IMR-90 (cell line): Measurements from ENCODE around the gene HDAC7. TPM values are rescaled to one million over a fixed set of nuclear protein-coding genes. Genes with fewer than 3 reads are reported as not detected.

Experiments
- ATAC-seq: fragments of 200-7000 bp; cut with Tn5 transposase; 2 replicates; pipeline ENCODE4 v1.9.1; 2020; ENCODE audit warnings: low read depth, mild to moderate bottlenecking, moderate library complexity
- BruUV-seq: library from RNA; stranded (reverse); fragments of 400-500 nt; replicated peaks from 2 replicates; lab custom pipeline; 2021; lab: Mats Ljungman, UMichigan
- CTCF ChIA-PET: fragments of 300-600 bp; formaldehyde crosslinking; extraction: SDS; loops from one replicate; lab custom pipeline; 2021; ENCODE audit warnings: antibody characterized with exemption; lab: Yijun Ruan, JAX
- POLR2A ChIA-PET: fragments of 300-600 bp; sonication (Branson Sonifier 250); formaldehyde crosslinking; loops from one replicate; lab custom pipeline; 2022; ENCODE audit warnings: antibody characterized with exemption; ENCODE audit not compliant: unreplicated experiment; lab: Charles Lee
- DNase-seq: peaks from one replicate; pipeline ENCODE4 v3.0.0; 2013
- H2AFZ ChIP-seq: replicated peaks from 2 replicates; pipeline ENCODE3; 2013; ENCODE audit warnings: low read length, mild to moderate bottlenecking; ENCODE audit not compliant: poor library complexity
- H2AK5ac ChIP-seq: 2 replicates; pipeline ENCODE4 v1.6.1; 2013; ENCODE audit warnings: low read depth, low read length, inconsistent platforms
- H2AK9ac ChIP-seq: replicated peaks from 2 replicates; pipeline ENCODE3; 2013; ENCODE audit warnings: mild to moderate bottlenecking, low read depth, low read length, moderate library complexity; ENCODE audit not compliant: poor library complexity
- H2BK120ac ChIP-seq: 2 replicates; pipeline ENCODE4 v1.6.1; 2013; ENCODE audit warnings: low read depth, low read length, inconsistent platforms
- H2BK15ac ChIP-seq: 3 replicates; pipeline ENCODE4 v1.6.1; 2013; ENCODE audit warnings: low read depth, low read length, inconsistent platforms
- H2BK20ac ChIP-seq: 2 replicates; pipeline ENCODE4 v1.6.1; 2013; ENCODE audit warnings: low read depth, mild to moderate bottlenecking, inconsistent platforms, low read length, moderate library complexity
- H2BK5ac ChIP-seq: 2 replicates; pipeline ENCODE4 v1.6.1; 2013; ENCODE audit warnings: mild to moderate bottlenecking, low read depth, low read length, inconsistent platforms; ENCODE audit not compliant: poor library complexity, severe bottlenecking
- H3K14ac ChIP-seq: replicated peaks from 2 replicates; pipeline ENCODE4 v1.6.1; 2013; ENCODE audit warnings: low read depth, low read length, inconsistent platforms
- H3K18ac ChIP-seq: 2 replicates; pipeline ENCODE4 v1.6.1; 2013; ENCODE audit warnings: low read depth, low read length, control low read depth
- H3K23ac ChIP-seq: 2 replicates; pipeline ENCODE4 v1.6.1; 2013; ENCODE audit warnings: low read depth, low read length, inconsistent platforms
- H3K27ac ChIP-seq: 2 replicates; pipeline ENCODE4 v1.5.1; 2013; ENCODE audit warnings: mild to moderate bottlenecking, control low read depth, low read length; ENCODE audit not compliant: insufficient read depth
- H3K27me3 ChIP-seq: 2 replicates; pipeline ENCODE4 v1.6.1; 2013; ENCODE audit warnings: low read length; ENCODE audit not compliant: control insufficient read depth, insufficient read depth
- H3K36me3 ChIP-seq: 2 replicates; pipeline ENCODE4 v1.6.1; 2013; ENCODE audit warnings: low read length, mixed read lengths; ENCODE audit not compliant: control insufficient read depth, insufficient read depth
- H3K4ac ChIP-seq: 2 replicates; pipeline ENCODE4 v1.6.1; 2013; ENCODE audit warnings: low read depth, low read length, inconsistent platforms
- H3K4me1 ChIP-seq: 2 replicates; pipeline ENCODE4 v1.6.1; 2013; ENCODE audit warnings: low read length, mixed read lengths; ENCODE audit not compliant: control insufficient read depth, insufficient read depth
- H3K4me2 ChIP-seq: 2 replicates; pipeline ENCODE4 v1.6.1; 2013; ENCODE audit warnings: low read depth, mild to moderate bottlenecking, control low read depth, low read length, moderate library complexity
- H3K4me3 ChIP-seq: 2 replicates; pipeline ENCODE4 v1.5.1; 2013; ENCODE audit warnings: low read depth, mild to moderate bottlenecking, control low read depth, low read length, moderate library complexity; ENCODE audit not compliant: insufficient read depth
- H3K56ac ChIP-seq: 2 replicates; pipeline ENCODE4 v1.6.1; 2013; ENCODE audit warnings: low read length, inconsistent platforms; ENCODE audit not compliant: insufficient read depth; ENCODE audit errors: extremely low read depth
- H3K79me1 ChIP-seq, 2 experiments: 2 replicates each; pipeline ENCODE4 v1.6.1; 2013; ENCODE audit warnings: low read length in 2 of 2, inconsistent platforms in 1 of 2, low read depth in 1 of 2
- H3K9ac ChIP-seq: 2 replicates; pipeline ENCODE4 v1.6.1; 2013; ENCODE audit warnings: low read depth, low read length, control low read depth
- H3K9me1 ChIP-seq: 2 replicates; pipeline ENCODE4 v1.6.1; 2013; ENCODE audit warnings: low read length, inconsistent platforms; ENCODE audit not compliant: insufficient read depth
- H3K9me3 ChIP-seq: 2 replicates; pipeline ENCODE4 v1.6.1; 2013; ENCODE audit warnings: low read length; ENCODE audit not compliant: control insufficient read depth, insufficient read depth
- H4K20me1 ChIP-seq: 2 replicates; pipeline ENCODE4 v1.6.1; 2013; ENCODE audit warnings: low read length, inconsistent platforms; ENCODE audit not compliant: insufficient read depth
- H4K5ac ChIP-seq: 2 replicates; pipeline ENCODE4 v1.6.1; 2013; ENCODE audit warnings: mild to moderate bottlenecking, low read depth, low read length, control low read depth
- H4K8ac ChIP-seq, 2 experiments: 2 replicates each; pipeline ENCODE4 v1.6.1; 2013; ENCODE audit warnings: low read depth in 2 of 2, low read length in 2 of 2, control low read depth in 1 of 2, inconsistent platforms in 1 of 2
- H4K91ac ChIP-seq: 2 replicates; pipeline ENCODE4 v1.6.1; 2013; ENCODE audit warnings: low read depth, low read length, inconsistent platforms; ENCODE audit not compliant: insufficient read depth
- BHLHE40 ChIP-seq: fragments of 150-350 bp; IDR thresholded peaks from 2 replicates; pipeline ENCODE4 v1.6.1; 2016; ENCODE audit warnings: mild to moderate bottlenecking, low read depth, low read length
- CEBPB ChIP-seq: IDR thresholded peaks from 2 replicates; pipeline ENCODE4 v1.6.1; 2012; ENCODE audit warnings: low read depth, low read length, improper control_type of control experiment
- CHD1 ChIP-seq: IDR thresholded peaks from 2 replicates; pipeline ENCODE4 v1.6.1; 2012; ENCODE audit warnings: low read depth, low read length, improper control_type of control experiment
- MAFK ChIP-seq: IDR thresholded peaks from 2 replicates; pipeline ENCODE4 v1.6.1; 2012; ENCODE audit warnings: low read depth, low read length, improper control_type of control experiment
- MAZ ChIP-seq: IDR thresholded peaks from 2 replicates; pipeline ENCODE4 v1.6.1; 2012; ENCODE audit warnings: low read depth, mild to moderate bottlenecking, low read length, improper control_type of control experiment, moderate library complexity, borderline replicate concordance
- MXI1 ChIP-seq: IDR thresholded peaks from 2 replicates; pipeline ENCODE4 v1.6.1; 2012; ENCODE audit warnings: low read depth, mild to moderate bottlenecking, low read length, moderate library complexity, borderline replicate concordance
- NFE2L2 ChIP-seq: fragments of 150-350 bp; IDR thresholded peaks from 2 replicates; pipeline ENCODE4 v1.6.1; 2016; ENCODE audit warnings: low read depth, mild to moderate bottlenecking, low read length
- POLR2A ChIP-seq: IDR thresholded peaks from 2 replicates; pipeline ENCODE4 v1.6.1; 2012; ENCODE audit warnings: mild to moderate bottlenecking, low read depth, low read length
- RAD21 ChIP-seq: IDR thresholded peaks from 2 replicates; pipeline ENCODE4 v1.6.1; 2012; ENCODE audit warnings: low read length, improper control_type of control experiment
- RCOR1 ChIP-seq: IDR thresholded peaks from 2 replicates; pipeline ENCODE4 v1.6.1; 2012; ENCODE audit warnings: mild to moderate bottlenecking, low read length, improper control_type of control experiment; ENCODE audit not compliant: insufficient replicate concordance
- RFX5 ChIP-seq: IDR thresholded peaks from 2 replicates; pipeline ENCODE4 v1.8.0; 2012; ENCODE audit warnings: low read depth, mild to moderate bottlenecking, low read length, moderate library complexity
- SMC3 ChIP-seq: fragments of 150-350 bp; IDR thresholded peaks from 2 replicates; pipeline ENCODE4 v1.6.1; 2016; ENCODE audit warnings: low read depth, mild to moderate bottlenecking, antibody characterized with exemption, low read length, moderate library complexity
- WGBS, 2 experiments: methylation state at CpG; one replicate each; pipeline versions ENCODE4 v1.1.5 to v1.1.7; 2013; ENCODE audit warnings: missing lambda C conversion rate in 2 of 2; ENCODE audit not compliant: insufficient read length in 1 of 2; ENCODE audit errors: extremely low coverage in 2 of 2; 5-methylcytosine and 5-hydroxymethylcytosine counted together
- dilution Hi-C: fragments of 300-500 bp; cut with HindIII; formaldehyde crosslinking; loops from one replicate; pipeline ENCODE4 v1.14.3; 2018; ENCODE audit warnings: low sequenced_read_pairs; ENCODE audit not compliant: unreplicated experiment
- in situ Hi-C: fragments of 300-500 bp; cut with MboI; formaldehyde crosslinking; loops from 3 replicates; pipeline ENCODE4 v1.14.3; 2019; ENCODE audit warnings: low sequenced_read_pairs, inconsistent platforms, mixed read lengths
- intact Hi-C: fragments of 100-400 bp; cut with micrococcal nuclease; formaldehyde crosslinking; loops from 2 replicates; pipeline ENCODE4 v1.10.0; 2022
- polyA plus RNA-seq, 3 experiments: library from polyadenylated mRNA; depleted of rRNA; stranded (reverse); fragments of >200 nt; gene quantifications; 2 replicates each; pipeline ENCODE4 v1.2.3, GENCODE V29; 2012; ENCODE audit warnings: low replicate concordance in 1 of 3
- total RNA-seq: library from RNA; depleted of rRNA; stranded (reverse); fragments of >200 nt; gene quantifications from 2 replicates; pipeline ENCODE4 v1.2.3, GENCODE V29; 2012
- TF ChIP-seq, protein P1 (sequence below): conservative IDR thresholded peaks from 2 replicates; pipeline ENCODE4 v1.5.1; 2012; ENCODE audit warnings: mild to moderate bottlenecking, low read depth, low read length, improper control_type of control experiment
- TF ChIP-seq, protein P2 (sequence below): fragments of 150-350 bp; IDR thresholded peaks from 2 replicates; pipeline ENCODE4 v1.6.1; 2016; ENCODE audit warnings: low read depth, mild to moderate bottlenecking, low read length, moderate library complexity, borderline replicate concordance

HDAC7 gene
- total and polyA plus RNA-seq, 2 of the 4 experiments (the other 2 are of a cell fraction): 10.4 to 64.7 TPM

DNA sequence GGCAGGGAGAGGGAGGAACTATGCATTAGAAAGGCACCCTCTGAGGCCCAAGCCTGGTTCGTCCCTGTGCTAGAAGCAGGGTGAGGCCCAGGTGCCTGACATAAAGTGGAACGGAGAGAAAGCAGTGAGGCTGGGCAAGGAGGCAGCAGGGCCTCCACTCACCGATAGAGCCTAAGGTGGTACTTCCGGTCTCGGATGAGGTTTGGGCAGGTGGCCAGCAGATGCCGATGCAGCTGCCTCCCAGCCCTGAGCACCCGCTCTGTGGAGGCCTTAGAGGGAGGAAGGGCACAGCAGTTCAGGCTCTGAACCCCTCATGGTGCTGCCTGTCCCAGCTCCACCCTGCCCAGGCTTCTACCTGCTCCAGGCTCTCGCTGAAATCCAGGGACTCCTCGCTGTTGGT is 68.1 kb downstream of the HDAC7 start:
- Histone ChIP-seq H2BK5ac (no peak overlapping the region), H2BK120ac (no peak overlapping the region), H3K4me1 (peaks cover 12% of the 10 kb centered on the region), H3K4ac (no peak overlapping the region; the same call in 1 of the 2 replicates), H4K91ac (no peak overlapping the region), H4K8ac (no peak overlapping the region), H3K27me3 (peaks cover 5% of the 10 kb centered on the region; the same call in 1 of the 2 replicates), H3K9me3 (no peaks in the 10 kb centered on the region), H2BK20ac (no peak overlapping the region), H3K4me2 (no peak overlapping the region), H4K5ac (no peak overlapping the region), H3K9ac (no peak overlapping the region), H3K4me3 (no peak overlapping the region), H3K14ac (no peak overlapping the region), H2AFZ (peak overlapping the region; percentile 36), H4K20me1 (no peaks in the 10 kb centered on the region), H3K27ac (no peak overlapping the region), H2AK5ac (0 out of 2 replicates have a peak overlapping the region, but pooled peaks have one; percentile 65), H2BK15ac (no peak overlapping the region), H3K9me1 (peaks cover 9% of the 10 kb centered on the region; the same call in 1 of the 2 replicates), H3K56ac (no peak overlapping the region), H3K79me1 (no peaks in the 10 kb centered on the region), H2AK9ac (peak overlapping the region; percentile 71), H3K23ac (no peak overlapping the region), H3K36me3 (no peaks in the 10 kb centered on the region), H3K18ac (no peak overlapping the region)
- 71% methylated on average over 1 of the region's 9 CpGs; no CpG with 5 or more reads in 1 of the 2 experiments for WGBS, 2 experiments
- in situ Hi-C loops (no loop called here), intact Hi-C loops (no loop called here), dilution Hi-C loops (no loop called here)
- POLR2A ChIA-PET: no interaction called here
- DNase-seq: no peak
- BruUV-seq: no TSS peak
- TF ChIP-seq RCOR1 (no peak), POLR2A (no peak), BHLHE40 (no peak), MAFK (no peak), CHD1 (no peak), SMC3 (no peak), RFX5 (no peak), MAZ (no peak), CEBPB (no peak), NFE2L2 (no peak), MXI1 (no peak), RAD21 (no peak)
- TF ChIP-seq, protein P1, sequence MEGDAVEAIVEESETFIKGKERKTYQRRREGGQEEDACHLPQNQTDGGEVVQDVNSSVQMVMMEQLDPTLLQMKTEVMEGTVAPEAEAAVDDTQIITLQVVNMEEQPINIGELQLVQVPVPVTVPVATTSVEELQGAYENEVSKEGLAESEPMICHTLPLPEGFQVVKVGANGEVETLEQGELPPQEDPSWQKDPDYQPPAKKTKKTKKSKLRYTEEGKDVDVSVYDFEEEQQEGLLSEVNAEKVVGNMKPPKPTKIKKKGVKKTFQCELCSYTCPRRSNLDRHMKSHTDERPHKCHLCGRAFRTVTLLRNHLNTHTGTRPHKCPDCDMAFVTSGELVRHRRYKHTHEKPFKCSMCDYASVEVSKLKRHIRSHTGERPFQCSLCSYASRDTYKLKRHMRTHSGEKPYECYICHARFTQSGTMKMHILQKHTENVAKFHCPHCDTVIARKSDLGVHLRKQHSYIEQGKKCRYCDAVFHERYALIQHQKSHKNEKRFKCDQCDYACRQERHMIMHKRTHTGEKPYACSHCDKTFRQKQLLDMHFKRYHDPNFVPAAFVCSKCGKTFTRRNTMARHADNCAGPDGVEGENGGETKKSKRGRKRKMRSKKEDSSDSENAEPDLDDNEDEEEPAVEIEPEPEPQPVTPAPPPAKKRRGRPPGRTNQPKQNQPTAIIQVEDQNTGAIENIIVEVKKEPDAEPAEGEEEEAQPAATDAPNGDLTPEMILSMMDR: no peak
- TF ChIP-seq, protein P2, sequence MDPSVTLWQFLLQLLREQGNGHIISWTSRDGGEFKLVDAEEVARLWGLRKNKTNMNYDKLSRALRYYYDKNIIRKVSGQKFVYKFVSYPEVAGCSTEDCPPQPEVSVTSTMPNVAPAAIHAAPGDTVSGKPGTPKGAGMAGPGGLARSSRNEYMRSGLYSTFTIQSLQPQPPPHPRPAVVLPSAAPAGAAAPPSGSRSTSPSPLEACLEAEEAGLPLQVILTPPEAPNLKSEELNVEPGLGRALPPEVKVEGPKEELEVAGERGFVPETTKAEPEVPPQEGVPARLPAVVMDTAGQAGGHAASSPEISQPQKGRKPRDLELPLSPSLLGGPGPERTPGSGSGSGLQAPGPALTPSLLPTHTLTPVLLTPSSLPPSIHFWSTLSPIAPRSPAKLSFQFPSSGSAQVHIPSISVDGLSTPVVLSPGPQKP: no peak
- CTCF ChIA-PET: interaction anchor here (1.5 kb wide), 1 partner anchor 9 kb away, joined by 10 read pairs; no protein-coding TSS in a partner anchor
- ATAC-seq: no peak
